Effector memory CD4-positive, alpha-beta T cell (primary cell): ENCODE results near the gene HSPA8.
A peak's percentile ranks its signal among the peaks of the same experiment; 100 is the strongest.
"Not testable (repeated sequence)": the region's sequence is repeated elsewhere in the genome, so short reads cannot be mapped to it uniquely, and the experiment has no call there.

Experiments used
- DNase-seq, 3 donors: peaks; one replicate each; pipeline ENCODE4 v3.0.0-alpha.2; 2020
- H3K27ac ChIP-seq: 2 replicates; pipeline ENCODE4 v1.7.0; 2013; ENCODE audit warnings: mild to moderate bottlenecking, low read length, moderate library complexity; ENCODE audit not compliant: insufficient read depth, poor library complexity, severe bottlenecking
- H3K27me3 ChIP-seq: replicated peaks from 2 replicates; pipeline ENCODE4 v1.7.0; 2013; ENCODE audit warnings: mild to moderate bottlenecking, low read length; ENCODE audit not compliant: insufficient read depth, control insufficient read depth, poor library complexity, severe bottlenecking
- H3K36me3 ChIP-seq: 2 replicates; pipeline ENCODE4 v1.7.0; 2013; ENCODE audit warnings: mild to moderate bottlenecking, low read length, moderate library complexity; ENCODE audit not compliant: control insufficient read depth, insufficient read depth
- H3K4me1 ChIP-seq: 2 replicates; pipeline ENCODE4 v1.7.0; 2013; ENCODE audit warnings: low read length, mild to moderate bottlenecking; ENCODE audit not compliant: control insufficient read depth, insufficient read depth, poor library complexity, severe bottlenecking
- H3K4me3 ChIP-seq: 2 replicates; pipeline ENCODE4 v1.7.0; 2013; ENCODE audit warnings: low read length, low read depth, mild to moderate bottlenecking; ENCODE audit not compliant: insufficient read depth, poor library complexity, severe bottlenecking
- H3K9me3 ChIP-seq: 2 replicates; pipeline ENCODE4 v1.7.0; 2013; ENCODE audit warnings: mild to moderate bottlenecking, low read length, moderate library complexity; ENCODE audit not compliant: control insufficient read depth

HSPA8 gene

GRCh38 chr11:123091506-123091905, 29.6 kb upstream of the HSPA8 start:
- Histone ChIP-seq H3K9me3 (no peaks in the 10 kb centered on the region), H3K27ac (no peak overlapping the region), H3K27me3 (no peaks in the 10 kb centered on the region), H3K4me1 (peaks cover 3% of the 10 kb centered on the region), H3K4me3 (no peak overlapping the region), H3K36me3 (no peaks in the 10 kb centered on the region)
- no peak for DNase-seq

GRCh38 chr11:123090168-123090567, 28.2 kb upstream of the HSPA8 start:
- not testable (repeated sequence) for H3K4me1 ChIP-seq, H3K27me3 ChIP-seq, H3K4me3 ChIP-seq, H3K36me3 ChIP-seq, H3K27ac ChIP-seq, DNase-seq, H3K9me3 ChIP-seq

- not testable (repeated sequence) for H3K36me3 ChIP-seq, H3K4me3 ChIP-seq, H3K27ac ChIP-seq, H3K27me3 ChIP-seq, DNase-seq, H3K9me3 ChIP-seq
- peaks cover 17% of the 10 kb centered on the region for H3K4me1 ChIP-seq
These were observed 27.0 kb upstream of the HSPA8 start for GRCh38 chr11:123088896-123089295.

- H3K9me3 ChIP-seq, H3K27me3 ChIP-seq, H3K4me3 ChIP-seq, DNase-seq, H3K36me3 ChIP-seq: not testable (repeated sequence)
- H3K27ac ChIP-seq: peak overlapping the region; percentile 56
- H3K4me1 ChIP-seq: peaks cover 28% of the 10 kb centered on the region
These were observed 25.7 kb upstream of the HSPA8 start for GRCh38 chr11:123087657-123088056.

- H3K4me3 ChIP-seq: no peak overlapping the region
- H3K4me1 ChIP-seq: peaks cover 29% of the 10 kb centered on the region
- no peaks in the 10 kb centered on the region for H3K9me3 ChIP-seq
- no peaks in the 10 kb centered on the region for H3K27me3 ChIP-seq
- peak overlapping the region; percentile 0 for H3K27ac ChIP-seq
- DNase-seq: no peak
- no peaks in the 10 kb centered on the region for H3K36me3 ChIP-seq
These were observed 24.4 kb upstream of the HSPA8 start for GRCh38 chr11:123086305-123086704.

- Histone ChIP-seq H3K4me3 (no peak overlapping the region), H3K4me1 (peaks cover 29% of the 10 kb centered on the region), H3K36me3 (no peaks in the 10 kb centered on the region), H3K27me3 (no peaks in the 10 kb centered on the region), H3K27ac (no peak overlapping the region), H3K9me3 (no peaks in the 10 kb centered on the region)
- DNase-seq: no peak
These were observed 23.6 kb upstream of the HSPA8 start for GRCh38 chr11:123085497-123085896.

GRCh38 chr11:123084454-123084853, 22.5 kb upstream of the HSPA8 start:
- Histone ChIP-seq H3K4me3 (no peak overlapping the region), H3K36me3 (no peaks in the 10 kb centered on the region), H3K9me3 (no peaks in the 10 kb centered on the region), H3K27me3 (no peaks in the 10 kb centered on the region), H3K4me1 (peaks cover 29% of the 10 kb centered on the region), H3K27ac (no peak overlapping the region)
- no peak for DNase-seq

GRCh38 chr11:123083623-123084029, 21.7 kb upstream of the HSPA8 start:
- Histone ChIP-seq H3K4me1 (peaks cover 29% of the 10 kb centered on the region), H3K27me3 (no peaks in the 10 kb centered on the region), H3K9me3 (no peaks in the 10 kb centered on the region), H3K36me3 (no peaks in the 10 kb centered on the region), H3K27ac (peak overlapping the region; percentile 60), H3K4me3 (peak overlapping the region; percentile 24)
- DNase-seq: peak; percentile 44 to 66 (median 56)

GRCh38 chr11:123082977-123083376, 21.0 kb upstream of the HSPA8 start:
- Histone ChIP-seq H3K36me3 (no peaks in the 10 kb centered on the region), H3K27me3 (no peaks in the 10 kb centered on the region), H3K27ac (no peak overlapping the region), H3K9me3 (no peaks in the 10 kb centered on the region), H3K4me3 (no peak overlapping the region), H3K4me1 (peaks cover 29% of the 10 kb centered on the region)
- no peak for DNase-seq

- Histone ChIP-seq H3K27ac (no peak overlapping the region), H3K27me3 (no peaks in the 10 kb centered on the region), H3K4me3 (no peak overlapping the region), H3K9me3 (no peaks in the 10 kb centered on the region), H3K36me3 (no peaks in the 10 kb centered on the region), H3K4me1 (peaks cover 20% of the 10 kb centered on the region)
- no peak for DNase-seq
These were observed 18.1 kb upstream of the HSPA8 start for GRCh38 chr11:123080015-123080414.

GRCh38 chr11:123076484-123076883, 14.5 kb upstream of the HSPA8 start:
- no peaks in the 10 kb centered on the region for H3K36me3 ChIP-seq
- peaks cover 21% of the 10 kb centered on the region for H3K4me1 ChIP-seq
- DNase-seq: no peak
- no peaks in the 10 kb centered on the region for H3K9me3 ChIP-seq
- H3K27me3 ChIP-seq: no peaks in the 10 kb centered on the region
- no peak overlapping the region for H3K4me3 ChIP-seq
- H3K27ac ChIP-seq: no peak overlapping the region
